Neural progenitor cell (in vitro differentiated cells): Measurements from ENCODE around the gene ACOXL. TPM values are rescaled to one million over a fixed set of nuclear protein-coding genes. Genes with fewer than 3 reads are reported as not detected.
A peak's percentile ranks its signal among the peaks of the same experiment; 100 is the strongest.

Experiments used
- DNase-seq: peaks from one replicate; pipeline ENCODE4 v3.0.0-alpha.2; 2016; ENCODE audit warnings: low spot score
- H2AFZ ChIP-seq: fragments of 200-600 bp; sonication (generic); replicated peaks from 2 replicates; pipeline ENCODE4 v1.6.1; 2016; ENCODE audit warnings: antibody characterized with exemption
- H3F3A ChIP-seq: fragments of 200-600 bp; sonication (generic); 2 replicates; pipeline ENCODE4 v1.6.1; 2016; ENCODE audit warnings: antibody characterized with exemption, low read depth
- H3K27ac ChIP-seq: fragments of 200-600 bp; sonication (generic); 2 replicates; pipeline ENCODE4 v1.5.1; 2016; ENCODE audit warnings: mild to moderate bottlenecking
- H3K27me3 ChIP-seq: fragments of 200-600 bp; sonication (generic); 2 replicates; pipeline ENCODE4 v1.6.1; 2016; ENCODE audit warnings: mild to moderate bottlenecking, moderate library complexity
- H3K36me3 ChIP-seq: fragments of 200-600 bp; sonication (generic); 2 replicates; pipeline ENCODE4 v1.5.1; 2016
- H3K4me1 ChIP-seq: fragments of 200-600 bp; sonication (generic); 2 replicates; pipeline ENCODE4 v1.6.1; 2016; ENCODE audit warnings: mixed run types
- H3K4me2 ChIP-seq: fragments of 200-600 bp; sonication (generic); 2 replicates; pipeline ENCODE4 v1.6.1; 2016
- H3K4me3 ChIP-seq: fragments of 200-600 bp; sonication (generic); 2 replicates; pipeline ENCODE4 v1.5.1; 2016
- H3K79me2 ChIP-seq: fragments of 200-600 bp; sonication (generic); 2 replicates; pipeline ENCODE4 v1.6.1; 2016; ENCODE audit warnings: low read depth
- H3K9ac ChIP-seq: fragments of 200-600 bp; sonication (generic); 2 replicates; pipeline ENCODE4 v1.6.1; 2016
- H3K9me3 ChIP-seq: fragments of 200-600 bp; sonication (generic); 2 replicates; pipeline ENCODE4 v1.5.1; 2016; ENCODE audit warnings: low read depth
- H4K20me1 ChIP-seq: fragments of 200-600 bp; sonication (generic); 2 replicates; pipeline ENCODE4 v1.6.1; 2016; ENCODE audit warnings: low read depth
- H3K27ac Mint-ChIP-seq: 3 replicates; pipeline ENCODE4 v1.8.0; 2021; ENCODE audit warnings: mixed read lengths
- H3K27me3 Mint-ChIP-seq: 2 replicates; pipeline ENCODE4 v1.8.0; 2022; ENCODE audit warnings: low read depth, mild to moderate bottlenecking, inconsistent platforms, moderate library complexity, mixed read lengths; ENCODE audit not compliant: insufficient read depth
- H3K36me3 Mint-ChIP-seq: 3 replicates; pipeline ENCODE4 v1.8.0; 2021; ENCODE audit warnings: mixed read lengths
- H3K4me1 Mint-ChIP-seq: 3 replicates; pipeline ENCODE4 v1.8.0; 2021; ENCODE audit warnings: mixed read lengths
- H3K4me3 Mint-ChIP-seq: 3 replicates; pipeline ENCODE4 v1.8.0; 2021; ENCODE audit warnings: mild to moderate bottlenecking, moderate library complexity, mixed read lengths
- H3K9me3 Mint-ChIP-seq: 3 replicates; pipeline ENCODE4 v1.8.0; 2020; ENCODE audit warnings: mixed read lengths
- CTCF ChIP-seq: fragments of 200-600 bp; sonication (generic); IDR thresholded peaks from 2 replicates; pipeline ENCODE4 v1.5.1; 2017; ENCODE audit warnings: antibody characterized with exemption, mild to moderate bottlenecking
- EZH2 ChIP-seq: fragments of 200-600 bp; sonication (generic); IDR thresholded peaks from 2 replicates; pipeline ENCODE4 v1.6.1; 2017; ENCODE audit warnings: antibody characterized with exemption, mild to moderate bottlenecking, moderate library complexity
- EZH2phosphoT487 ChIP-seq: fragments of 200-600 bp; sonication (generic); IDR thresholded peaks from 2 replicates; pipeline ENCODE4 v1.6.1; 2017; ENCODE audit warnings: antibody characterized with exemption
- total RNA-seq: library from RNA; depleted of rRNA; stranded (reverse); fragments of >200 nt; gene quantifications from 2 replicates; pipeline ENCODE4 v1.2.3, GENCODE V29; 2015; ENCODE audit warnings: low replicate concordance

The ACOXL gene
- total RNA-seq, 1 donor from 2014 or later: 2.9 TPM

- TF ChIP-seq EZH2phosphoT487 (no peak), EZH2 (no peak), CTCF (no peak)
- H3K36me3 Mint-ChIP-seq: no peaks in the 10 kb centered on the region
Measured at GRCh38 chr2:110874453-110875383, 142.3 kb downstream of the ACOXL start.

GRCh38 chr2:110875384-110875725, 143.0 kb downstream of the ACOXL start:
- peaks cover 9% of the 10 kb centered on the region for H3K27me3 Mint-ChIP-seq
- Histone ChIP-seq H3K79me2 (no peaks in the 10 kb centered on the region), H4K20me1 (no peaks in the 10 kb centered on the region), H3K9me3 (no peaks in the 10 kb centered on the region), H3K4me3 (no peak overlapping the region), H3K4me2 (no peak overlapping the region), H3F3A (no peaks in the 10 kb centered on the region), H3K9ac (no peak overlapping the region), H3K27ac (no peak overlapping the region), H3K36me3 (no peaks in the 10 kb centered on the region), H3K4me1 (peaks cover 8% of the 10 kb centered on the region), H2AFZ (peak overlapping the region; percentile 37), H3K27me3 (no peaks in the 10 kb centered on the region)
- H3K9me3 Mint-ChIP-seq: peaks cover 8% of the 10 kb centered on the region
- peaks cover 29% of the 10 kb centered on the region for H3K4me1 Mint-ChIP-seq
- TF ChIP-seq EZH2 (no peak), CTCF (no peak), EZH2phosphoT487 (no peak)
- DNase-seq: no peak
- H3K27ac Mint-ChIP-seq: no peak overlapping the region
- H3K36me3 Mint-ChIP-seq: no peaks in the 10 kb centered on the region
- H3K4me3 Mint-ChIP-seq: no peak overlapping the region

More at GRCh38 chr2:110874453-110875383, 142.3 kb downstream of the ACOXL start:
- H3K27me3 Mint-ChIP-seq: peaks cover 11% of the 10 kb centered on the region
- H3K9me3 ChIP-seq: no peaks in the 10 kb centered on the region
- no peak overlapping the region for H3K4me3 Mint-ChIP-seq
- no peaks in the 10 kb centered on the region for H3K36me3 ChIP-seq
- H3K79me2 ChIP-seq: no peaks in the 10 kb centered on the region
- no peak overlapping the region for H3K27ac ChIP-seq
- peak overlapping the region; percentile 37 for H2AFZ ChIP-seq
- no peaks in the 10 kb centered on the region for H4K20me1 ChIP-seq
- no peak for DNase-seq
- no peaks in the 10 kb centered on the region for H3F3A ChIP-seq
- peaks cover 8% of the 10 kb centered on the region for H3K4me1 ChIP-seq
- H3K27ac Mint-ChIP-seq: peak overlapping the region; percentile 83
- H3K4me3 ChIP-seq: no peak overlapping the region
- H3K9me3 Mint-ChIP-seq: peaks cover 5% of the 10 kb centered on the region
- no peak overlapping the region for H3K9ac ChIP-seq
- H3K4me2 ChIP-seq: no peak overlapping the region
- H3K4me1 Mint-ChIP-seq: peaks cover 29% of the 10 kb centered on the region
- no peaks in the 10 kb centered on the region for H3K27me3 ChIP-seq

- TF ChIP-seq CTCF (peak; percentile 56), EZH2phosphoT487 (no peak)
- Histone ChIP-seq H3F3A (no peaks in the 10 kb centered on the region), H3K79me2 (no peaks in the 10 kb centered on the region), H4K20me1 (no peaks in the 10 kb centered on the region), H3K9me3 (no peaks in the 10 kb centered on the region), H3K9ac (no peak overlapping the region), H3K4me3 (no peak overlapping the region), H3K27me3 (no peaks in the 10 kb centered on the region), H2AFZ (no peak overlapping the region), H3K27ac (no peak overlapping the region), H3K4me2 (no peak overlapping the region), H3K36me3 (no peaks in the 10 kb centered on the region), H3K4me1 (peaks cover 8% of the 10 kb centered on the region)
- Mint-ChIP-seq H3K27me3 (peaks cover 5% of the 10 kb centered on the region), H3K4me3 (no peak overlapping the region), H3K36me3 (no peaks in the 10 kb centered on the region), H3K4me1 (peaks cover 23% of the 10 kb centered on the region), H3K9me3 (peaks cover 8% of the 10 kb centered on the region), H3K27ac (peak overlapping the region; percentile 29)
- no peak for DNase-seq
Measured at GRCh38 chr2:110876167-110876999, 144.0 kb downstream of the ACOXL start.
